CD4-positive, alpha-beta T cell treated with Interleukin-6 at 100 ng/mL for 8 hours (primary cell): ENCODE measurements around the gene DNAAF2.
"Not testable (repeated sequence)": the region's sequence is repeated elsewhere in the genome, so short reads cannot be mapped to it uniquely, and the experiment has no call there.

Experiments
- DNase-seq: peaks from one replicate; pipeline ENCODE4 v3.0.0-alpha.2; 2020; ENCODE audit warnings: mixed read lengths, low spot score

Gene DNAAF2

GRCh38 chr14:49584981-49585640, 49.9 kb downstream of the DNAAF2 start:
- not testable (repeated sequence) for DNase-seq

GRCh38 chr14:49584058-49584457, 51.0 kb downstream of the DNAAF2 start:
- no peak for DNase-seq

GRCh38 chr14:49583629-49584028, 51.4 kb downstream of the DNAAF2 start:
- no peak for DNase-seq

GRCh38 chr14:49582113-49582977, 52.7 kb downstream of the DNAAF2 start:
- DNase-seq = no peak

GRCh38 chr14:49581209-49582112, 53.6 kb downstream of the DNAAF2 start:
- DNase-seq = no peak

- DNase-seq = no peak
These were observed 55.2 kb downstream of the DNAAF2 start for GRCh38 chr14:49579841-49580240.

GRCh38 chr14:49578141-49578540, 56.9 kb downstream of the DNAAF2 start:
- DNase-seq = no peak
